ENCODE results near the gene AFF1.

DNA sequence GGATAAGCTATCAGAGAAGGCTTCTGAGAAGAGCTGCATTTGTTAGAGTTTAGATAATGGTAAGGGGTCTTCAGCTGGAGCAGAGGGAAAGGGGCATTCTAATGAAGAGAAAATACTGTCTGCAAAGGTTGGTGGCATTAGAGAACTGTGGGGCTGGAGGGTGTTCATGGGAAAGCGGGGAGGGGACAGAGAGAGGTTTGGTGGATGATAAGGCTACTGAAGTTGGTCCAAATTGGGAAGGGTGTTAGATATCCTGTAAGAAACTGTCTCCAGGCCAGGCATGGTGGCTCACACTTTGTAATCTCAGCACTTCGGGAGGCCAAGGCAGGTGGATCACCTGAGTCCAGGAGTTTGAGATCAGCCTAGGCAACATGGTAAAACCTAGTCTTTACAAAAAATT lies 59.9 kb downstream of the AFF1 start:
- TF ChIP-seq POLR2A (IDR thresholded peaks at IDR 0.05) (no peak), EP300 (IDR thresholded peaks at IDR 0.05) (no peak)
- TF ChIP-seq, protein P1, sequence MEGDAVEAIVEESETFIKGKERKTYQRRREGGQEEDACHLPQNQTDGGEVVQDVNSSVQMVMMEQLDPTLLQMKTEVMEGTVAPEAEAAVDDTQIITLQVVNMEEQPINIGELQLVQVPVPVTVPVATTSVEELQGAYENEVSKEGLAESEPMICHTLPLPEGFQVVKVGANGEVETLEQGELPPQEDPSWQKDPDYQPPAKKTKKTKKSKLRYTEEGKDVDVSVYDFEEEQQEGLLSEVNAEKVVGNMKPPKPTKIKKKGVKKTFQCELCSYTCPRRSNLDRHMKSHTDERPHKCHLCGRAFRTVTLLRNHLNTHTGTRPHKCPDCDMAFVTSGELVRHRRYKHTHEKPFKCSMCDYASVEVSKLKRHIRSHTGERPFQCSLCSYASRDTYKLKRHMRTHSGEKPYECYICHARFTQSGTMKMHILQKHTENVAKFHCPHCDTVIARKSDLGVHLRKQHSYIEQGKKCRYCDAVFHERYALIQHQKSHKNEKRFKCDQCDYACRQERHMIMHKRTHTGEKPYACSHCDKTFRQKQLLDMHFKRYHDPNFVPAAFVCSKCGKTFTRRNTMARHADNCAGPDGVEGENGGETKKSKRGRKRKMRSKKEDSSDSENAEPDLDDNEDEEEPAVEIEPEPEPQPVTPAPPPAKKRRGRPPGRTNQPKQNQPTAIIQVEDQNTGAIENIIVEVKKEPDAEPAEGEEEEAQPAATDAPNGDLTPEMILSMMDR (IDR thresholded peaks at IDR 0.05) = no peak
